SK-N-SH (cell line): Measurements from ENCODE around the gene HNRNPM.

Source experiments
- EP300 ChIP-seq, 2 experiments: IDR thresholded peaks; 2 replicates each; pipeline versions ENCODE4 v1.4.0 to v1.6.1; 2012; ENCODE audit warnings: borderline replicate concordance in 1 of 2, low read depth in 1 of 2, low read length in 1 of 2
- FOXJ3 ChIP-seq: sonication (generic); formaldehyde crosslinking; IDR thresholded peaks from 2 replicates; pipeline ENCODE4 v1.5.1; 2020; ENCODE audit warnings: mild to moderate bottlenecking, missing genetic modification reagents
- GABPA ChIP-seq: IDR thresholded peaks from 2 replicates; pipeline ENCODE4 v1.4.0; 2012; ENCODE audit warnings: low read depth, mild to moderate bottlenecking
- JUND ChIP-seq: IDR thresholded peaks from 2 replicates; pipeline ENCODE4 v1.4.0; 2012
- NRF1 ChIP-seq: IDR thresholded peaks from 2 replicates; pipeline ENCODE4 v1.6.1; 2012; ENCODE audit warnings: low read depth, mild to moderate bottlenecking, low read length
- POLR2AphosphoS5 ChIP-seq: IDR thresholded peaks from 2 replicates; pipeline ENCODE4 v1.6.1; 2012; ENCODE audit warnings: low read depth, low read length
- RAD21 ChIP-seq: IDR thresholded peaks from 2 replicates; pipeline ENCODE4 v1.6.1; 2012; ENCODE audit warnings: mild to moderate bottlenecking, low read length
- SIN3A ChIP-seq: IDR thresholded peaks from 2 replicates; pipeline ENCODE4 v1.6.1; 2012; ENCODE audit warnings: low read depth, mild to moderate bottlenecking, low read length, moderate library complexity, borderline replicate concordance
- TAF1 ChIP-seq: IDR thresholded peaks from 2 replicates; pipeline ENCODE4 v1.6.1; 2012; ENCODE audit warnings: low read depth, mild to moderate bottlenecking, low read length, moderate library complexity, borderline replicate concordance
- TEAD4 ChIP-seq: IDR thresholded peaks from 2 replicates; pipeline ENCODE4 v1.4.0; 2012; ENCODE audit warnings: mild to moderate bottlenecking, borderline replicate concordance; ENCODE audit not compliant: insufficient read depth
- TF ChIP-seq, protein P1 (sequence below): fragments of 200-600 bp; sonication (generic); IDR thresholded peaks from 2 replicates; pipeline ENCODE4 v1.6.1; 2017; ENCODE audit warnings: antibody characterized with exemption, mild to moderate bottlenecking, moderate library complexity
- TF ChIP-seq, protein P2 (sequence below): IDR thresholded peaks from 2 replicates; pipeline ENCODE4; 2012
- TF ChIP-seq, protein P3 (sequence below): IDR thresholded peaks from 2 replicates; pipeline ENCODE4 v1.4.0; 2012; ENCODE audit warnings: low read depth

DNA sequence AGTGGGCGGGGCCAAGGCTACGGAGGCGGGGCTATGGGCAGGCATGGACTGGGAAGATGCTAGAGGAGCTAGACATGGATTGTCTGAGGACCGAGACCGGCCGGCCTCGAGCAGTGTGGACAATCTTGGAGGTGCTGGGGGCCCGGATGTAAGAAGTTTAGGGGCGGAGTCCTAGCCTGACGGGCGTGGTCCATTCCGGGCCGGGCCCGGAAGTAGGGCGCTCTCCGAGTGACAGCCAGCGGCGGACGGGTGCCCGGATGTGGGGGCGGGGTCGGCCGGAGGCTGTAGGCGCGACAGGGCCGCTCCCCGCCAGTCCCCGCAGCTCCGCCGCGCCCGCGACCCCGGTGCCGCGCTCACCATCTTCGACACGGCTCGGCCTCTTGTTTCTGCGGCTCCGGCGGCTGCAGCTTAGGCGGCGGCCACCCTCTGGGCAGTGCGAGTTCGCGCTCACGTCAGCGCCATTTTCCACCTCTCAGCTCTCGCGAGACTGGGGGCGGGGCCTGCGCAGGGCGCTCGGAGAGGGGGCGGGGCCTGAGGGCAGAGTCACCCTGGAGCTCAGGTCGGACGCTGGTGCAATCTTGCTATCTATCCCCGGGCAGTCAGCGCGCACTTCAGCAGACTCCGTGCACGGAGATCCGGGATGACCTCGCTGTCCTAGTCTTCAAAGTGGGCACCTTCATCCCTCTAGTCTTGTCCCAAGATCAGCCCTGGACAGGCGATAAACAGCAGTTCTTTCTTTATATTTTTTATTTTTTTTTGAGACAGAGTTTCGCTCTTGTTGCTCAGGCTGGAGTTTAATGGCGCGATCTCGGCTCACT, 69.1 kb downstream of the HNRNPM start, which contains the start of gene ZNF414:
- TF ChIP-seq, protein P1, sequence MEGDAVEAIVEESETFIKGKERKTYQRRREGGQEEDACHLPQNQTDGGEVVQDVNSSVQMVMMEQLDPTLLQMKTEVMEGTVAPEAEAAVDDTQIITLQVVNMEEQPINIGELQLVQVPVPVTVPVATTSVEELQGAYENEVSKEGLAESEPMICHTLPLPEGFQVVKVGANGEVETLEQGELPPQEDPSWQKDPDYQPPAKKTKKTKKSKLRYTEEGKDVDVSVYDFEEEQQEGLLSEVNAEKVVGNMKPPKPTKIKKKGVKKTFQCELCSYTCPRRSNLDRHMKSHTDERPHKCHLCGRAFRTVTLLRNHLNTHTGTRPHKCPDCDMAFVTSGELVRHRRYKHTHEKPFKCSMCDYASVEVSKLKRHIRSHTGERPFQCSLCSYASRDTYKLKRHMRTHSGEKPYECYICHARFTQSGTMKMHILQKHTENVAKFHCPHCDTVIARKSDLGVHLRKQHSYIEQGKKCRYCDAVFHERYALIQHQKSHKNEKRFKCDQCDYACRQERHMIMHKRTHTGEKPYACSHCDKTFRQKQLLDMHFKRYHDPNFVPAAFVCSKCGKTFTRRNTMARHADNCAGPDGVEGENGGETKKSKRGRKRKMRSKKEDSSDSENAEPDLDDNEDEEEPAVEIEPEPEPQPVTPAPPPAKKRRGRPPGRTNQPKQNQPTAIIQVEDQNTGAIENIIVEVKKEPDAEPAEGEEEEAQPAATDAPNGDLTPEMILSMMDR = no peak
- TF ChIP-seq NRF1 (peak; percentile 68), FOXJ3 (CRISPR knock-in tag) (no peak), EP300 (IDR thresholded peaks at IDR 0.05; ENCODE audit: borderline replicate concordance in 1 of 2, low read depth in 1 of 2, low read length in 1 of 2) (no peak), TAF1 (peak; percentile 91), RAD21 (no peak), SIN3A (no peak; the same call in 1 of the 2 replicates), JUND (no peak), GABPA (peak; percentile 75), TEAD4 (no peak), POLR2AphosphoS5 (peak; percentile 95)
- TF ChIP-seq, protein P2, sequence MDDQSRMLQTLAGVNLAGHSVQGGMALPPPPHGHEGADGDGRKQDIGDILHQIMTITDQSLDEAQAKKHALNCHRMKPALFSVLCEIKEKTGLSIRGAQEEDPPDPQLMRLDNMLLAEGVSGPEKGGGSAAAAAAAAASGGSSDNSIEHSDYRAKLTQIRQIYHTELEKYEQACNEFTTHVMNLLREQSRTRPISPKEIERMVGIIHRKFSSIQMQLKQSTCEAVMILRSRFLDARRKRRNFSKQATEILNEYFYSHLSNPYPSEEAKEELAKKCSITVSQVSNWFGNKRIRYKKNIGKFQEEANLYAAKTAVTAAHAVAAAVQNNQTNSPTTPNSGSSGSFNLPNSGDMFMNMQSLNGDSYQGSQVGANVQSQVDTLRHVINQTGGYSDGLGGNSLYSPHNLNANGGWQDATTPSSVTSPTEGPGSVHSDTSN = peak; percentile 88
- TF ChIP-seq, protein P3, sequence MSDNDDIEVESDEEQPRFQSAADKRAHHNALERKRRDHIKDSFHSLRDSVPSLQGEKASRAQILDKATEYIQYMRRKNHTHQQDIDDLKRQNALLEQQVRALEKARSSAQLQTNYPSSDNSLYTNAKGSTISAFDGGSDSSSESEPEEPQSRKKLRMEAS = peak; percentile 69
